ENCODE data around the gene NANOGP8.
"Not testable (repeated sequence)": the region's sequence is repeated elsewhere in the genome, so short reads cannot be mapped to it uniquely, and the experiment has no call there.

- not testable (repeated sequence) for TF ChIP-seq CTCF (IDR thresholded peaks at IDR 0.05; ENCODE audit: poor library complexity, severe bottlenecking); EP300 (conservative IDR thresholded peaks at IDR 0.05; ENCODE audit: poor library complexity, severe bottlenecking); POLR2AphosphoS5 (IDR thresholded peaks at IDR 0.05); RAD21 (conservative IDR thresholded peaks at IDR 0.05); EZH2 (IDR thresholded peaks at IDR 0.05; ENCODE audit: borderline replicate concordance, insufficient read depth, low read length, poor library complexity, severe bottlenecking); SMC3 (conservative IDR thresholded peaks at IDR 0.05; ENCODE audit: poor library complexity); TAF1 (IDR thresholded peaks at IDR 0.05; ENCODE audit: low read depth); REST (IDR thresholded peaks at IDR 0.05; ENCODE audit: borderline replicate concordance)
These were observed 2.4 kb downstream of the NANOGP8 start for GRCh38 chr15:35082371-35083348.
